HEK293 (cell line): ENCODE measurements around the gene RLN3.

Experiments used
- CTCF ChIA-PET: fragments of 350-600 bp; formaldehyde crosslinking; extraction: SDS; loops from one replicate; lab custom pipeline; 2021; ENCODE audit warnings: antibody characterized with exemption; lab: Yijun Ruan, JAX
- POLR2A ChIA-PET: fragments of 300-600 bp; formaldehyde crosslinking; extraction: SDS; loops from one replicate; lab custom pipeline; 2020; ENCODE audit warnings: antibody characterized with exemption, inconsistent platforms; lab: Yijun Ruan, JAX
- H3K27ac ChIP-seq: fragments of 200-500 bp; sonication (Bioruptor generic); 2 replicates; pipeline ENCODE4 v1.5.1; 2014; ENCODE audit warnings: low read depth, low read length, control low read depth, inconsistent platforms; ENCODE audit errors: extremely low read depth
- H3K36me3 ChIP-seq, 2 experiments: fragments of 200-500 bp in 1 of 2; sonication (Bioruptor generic) in 1 of 2; 1 replicate in 1 of 2; 2 replicates in 1 of 2; pipeline ENCODE4 v1.5.1; 2014 to 2017; ENCODE audit warnings: inconsistent platforms in 2 of 2, low read length in 2 of 2; ENCODE audit not compliant: control insufficient read depth in 2 of 2, insufficient read depth in 1 of 2
- H3K4me1 ChIP-seq: fragments of 200-500 bp; sonication (Bioruptor generic); 2 replicates; pipeline ENCODE4 v1.5.1; 2014; ENCODE audit warnings: mild to moderate bottlenecking, low read length, inconsistent platforms; ENCODE audit not compliant: control insufficient read depth, insufficient read depth
- H3K4me3 ChIP-seq: 2 replicates; pipeline ENCODE4 v1.5.1; 2011; ENCODE audit warnings: low read depth, mild to moderate bottlenecking, control low read depth, low read length, moderate library complexity
- H3K9me3 ChIP-seq: fragments of 200-500 bp; sonication (Bioruptor generic); 2 replicates; pipeline ENCODE4 v1.5.1; 2014; ENCODE audit warnings: low read depth, low read length, inconsistent platforms; ENCODE audit not compliant: control insufficient read depth, insufficient read depth
- GLI2 ChIP-seq: fragments of 450-650 bp; formaldehyde crosslinking; IDR thresholded peaks from 2 replicates; pipeline ENCODE4; 2017; ENCODE audit warnings: missing biosample characterization, missing genetic modification characterization, low read depth, borderline replicate concordance
- GLIS1 ChIP-seq: fragments of 450-650 bp; formaldehyde crosslinking; IDR thresholded peaks from 2 replicates; pipeline ENCODE4 v1.5.1; 2016; ENCODE audit warnings: missing biosample characterization, missing genetic modification characterization
- KLF16 ChIP-seq: fragments of 450-650 bp; formaldehyde crosslinking; IDR thresholded peaks from 2 replicates; pipeline ENCODE4 v1.5.1; 2017; ENCODE audit warnings: missing biosample characterization, missing genetic modification characterization
- MYNN ChIP-seq: fragments of 450-650 bp; formaldehyde crosslinking; IDR thresholded peaks from 2 replicates; pipeline ENCODE4 v1.5.1; 2016; ENCODE audit warnings: missing biosample characterization, missing genetic modification characterization, borderline replicate concordance
- PATZ1 ChIP-seq: fragments of 450-650 bp; formaldehyde crosslinking; IDR thresholded peaks from 2 replicates; pipeline ENCODE4 v1.5.1; 2016; ENCODE audit warnings: missing biosample characterization, missing genetic modification characterization
- REST ChIP-seq: fragments of 450-650 bp; formaldehyde crosslinking; IDR thresholded peaks from 2 replicates; pipeline ENCODE4 v1.5.1; 2016; ENCODE audit warnings: missing biosample characterization, missing genetic modification characterization
- SP7 ChIP-seq: fragments of 450-650 bp; formaldehyde crosslinking; IDR thresholded peaks from 2 replicates; pipeline ENCODE4 v1.5.1; 2016; ENCODE audit warnings: missing biosample characterization, missing genetic modification characterization
- ZBTB20 ChIP-seq: fragments of 450-650 bp; formaldehyde crosslinking; IDR thresholded peaks from 2 replicates; pipeline ENCODE4 v1.5.1; 2016; ENCODE audit warnings: missing biosample characterization, missing genetic modification characterization
- ZBTB49 ChIP-seq: fragments of 450-650 bp; formaldehyde crosslinking; IDR thresholded peaks from 2 replicates; pipeline ENCODE4 v1.5.1; 2016; ENCODE audit warnings: missing biosample characterization, missing genetic modification characterization, low read depth
- ZNF10 ChIP-seq: fragments of 450-650 bp; formaldehyde crosslinking; IDR thresholded peaks from 2 replicates; pipeline ENCODE4 v1.5.1; 2017; ENCODE audit warnings: missing biosample characterization, missing genetic modification characterization
- ZNF112 ChIP-seq: fragments of 450-650 bp; formaldehyde crosslinking; IDR thresholded peaks from 2 replicates; pipeline ENCODE4 v1.5.0; 2017; ENCODE audit warnings: missing biosample characterization, missing genetic modification characterization
- ZNF302 ChIP-seq: fragments of 450-650 bp; formaldehyde crosslinking; IDR thresholded peaks from 2 replicates; pipeline ENCODE4 v1.5.1; 2016; ENCODE audit warnings: missing biosample characterization, missing genetic modification characterization, low read depth
- ZNF366 ChIP-seq: fragments of 450-650 bp; formaldehyde crosslinking; conservative IDR thresholded peaks from 2 replicates; pipeline ENCODE4 v1.5.1; 2016; ENCODE audit warnings: missing biosample characterization, missing genetic modification characterization
- ZNF391 ChIP-seq: fragments of 450-650 bp; formaldehyde crosslinking; IDR thresholded peaks from 2 replicates; pipeline ENCODE4 v1.5.1; 2016; ENCODE audit warnings: low read depth, missing biosample characterization, missing genetic modification characterization, borderline replicate concordance
- ZNF426 ChIP-seq: fragments of 450-650 bp; formaldehyde crosslinking; IDR thresholded peaks from 2 replicates; pipeline ENCODE4 v1.5.1; 2017; ENCODE audit warnings: missing biosample characterization, missing genetic modification characterization, mild to moderate bottlenecking, inconsistent platforms, moderate library complexity
- ZNF596 ChIP-seq: fragments of 450-650 bp; IDR thresholded peaks from 2 replicates; pipeline ENCODE4 v1.5.0; 2018; ENCODE audit warnings: missing biosample characterization, mild to moderate bottlenecking, missing genetic modification characterization, moderate library complexity
- ZNF660 ChIP-seq: fragments of 450-650 bp; IDR thresholded peaks from 2 replicates; pipeline ENCODE4 v1.5.1; 2018; ENCODE audit warnings: missing biosample characterization, mild to moderate bottlenecking, missing genetic modification characterization
- ZNF692 ChIP-seq: fragments of 450-650 bp; formaldehyde crosslinking; IDR thresholded peaks from 2 replicates; pipeline ENCODE4 v1.5.1; 2016; ENCODE audit warnings: missing biosample characterization, missing genetic modification characterization
- ZNF701 ChIP-seq: fragments of 450-650 bp; formaldehyde crosslinking; IDR thresholded peaks from 2 replicates; pipeline ENCODE4 v1.5.1; 2016; ENCODE audit warnings: missing biosample characterization, missing genetic modification characterization
- ZNF707 ChIP-seq: fragments of 450-650 bp; formaldehyde crosslinking; IDR thresholded peaks from 2 replicates; pipeline ENCODE4 v1.5.1; 2016; ENCODE audit warnings: missing biosample characterization, missing genetic modification characterization
- ZNF776 ChIP-seq: fragments of 450-650 bp; formaldehyde crosslinking; IDR thresholded peaks from 2 replicates; pipeline ENCODE4 v1.5.0; 2017; ENCODE audit warnings: missing biosample characterization, missing genetic modification characterization, borderline replicate concordance

RLN3 gene

GRCh38 chr19:13982773-13983172 lies 45.2 kb upstream of the RLN3 start:
- H3K9me3 ChIP-seq: no peaks in the 10 kb centered on the region
- TF ChIP-seq ZNF692 (tag by site-specific recombination) (no peak), ZNF596 (tag by site-specific recombination) (no peak), ZBTB49 (tag by site-specific recombination) (no peak), SP7 (tag by site-specific recombination) (no peak), ZNF366 (tag by site-specific recombination) (no peak), ZNF426 (tag by site-specific recombination) (no peak), ZNF302 (tag by site-specific recombination) (no peak), MYNN (tag by site-specific recombination) (no peak), ZNF707 (tag by site-specific recombination) (no peak), KLF16 (tag by site-specific recombination) (no peak), ZBTB20 (no peak), GLI2 (no peak), ZNF660 (tag by site-specific recombination) (no peak), ZNF112 (tag by site-specific recombination) (no peak)
- TF ChIP-seq, all 188 proteins: peak for 0
- no peak overlapping the region for H3K27ac ChIP-seq
- ChIA-PET CTCF (no interaction called here), POLR2A (no interaction called here)
- peaks cover 8% of the 10 kb centered on the region for H3K4me1 ChIP-seq
- H3K36me3 ChIP-seq: peaks cover 0 to 39% of the 10 kb centered on the region in 2 experiments; a peak in 2 of 3 replicates
- no peak overlapping the region for H3K4me3 ChIP-seq

- Histone ChIP-seq H3K9me3 (no peaks in the 10 kb centered on the region), H3K4me3 (no peak overlapping the region), H3K4me1 (peaks cover 8% of the 10 kb centered on the region), H3K36me3 (peaks cover 0 to 35% of the 10 kb centered on the region in 2 experiments; a peak in 2 of 3 replicates), H3K27ac (no peak overlapping the region)
- peak; percentile 62 for TF ChIP-seq GLIS1 (tag by site-specific recombination)
- TF ChIP-seq ZNF776: no peak
- CTCF ChIA-PET: no interaction called here
- POLR2A ChIA-PET: interaction anchor here (0.6 to 1.0 kb wide), 2 partner anchors 12 to 58 kb away, joined by 3 to 5 read pairs; no protein-coding TSS in a partner anchor
Measured at GRCh38 chr19:13983213-13983889, 44.6 kb upstream of the RLN3 start.

GRCh38 chr19:13984186-13984585 lies 43.8 kb upstream of the RLN3 start:
- no peak overlapping the region for H3K27ac ChIP-seq
- ChIA-PET CTCF (interaction anchor here (0.6 kb wide), 1 partner anchor 45 kb away, joined by 5 read pairs; no protein-coding TSS in a partner anchor), POLR2A (interaction anchor here (0.6 to 1.0 kb wide), 2 partner anchors 11 to 57 kb away, joined by 3 to 5 read pairs; no protein-coding TSS in a partner anchor)

More at GRCh38 chr19:13984186-13984585, 43.8 kb upstream of the RLN3 start:
- Histone ChIP-seq H3K4me3 (no peak overlapping the region), H3K9me3 (no peaks in the 10 kb centered on the region), H3K4me1 (peaks cover 8% of the 10 kb centered on the region), H3K36me3 (peaks cover 0 to 35% of the 10 kb centered on the region in 2 experiments; a peak in 2 of 3 replicates)
- TF ChIP-seq REST (tag by site-specific recombination) (no peak), ZNF701 (no peak), ZNF10 (tag by site-specific recombination) (no peak), ZNF391 (no peak), PATZ1 (tag by site-specific recombination) (peak; percentile 25; the same call in 1 of the 2 replicates)
